BLaER1 (cell line): ENCODE data around the gene TGM2.

Experiments used
- H3K27ac ChIP-seq: shearing (Covaris generic); formaldehyde crosslinking; 2 replicates; pipeline ENCODE4 v1.8.1; 2022
- H3K27me3 ChIP-seq: shearing (Covaris generic); formaldehyde crosslinking; 2 replicates; pipeline ENCODE4 v1.8.1; 2022
- H3K36me3 ChIP-seq: shearing (Covaris generic); formaldehyde crosslinking; 2 replicates; pipeline ENCODE4 v1.8.1; 2022
- H3K4me1 ChIP-seq: shearing (Covaris generic); formaldehyde crosslinking; 2 replicates; pipeline ENCODE4 v1.8.1; 2022
- H3K4me2 ChIP-seq: shearing (Covaris generic); formaldehyde crosslinking; 2 replicates; pipeline ENCODE4 v1.8.1; 2022
- H3K4me3 ChIP-seq: shearing (Covaris generic); formaldehyde crosslinking; 2 replicates; pipeline ENCODE4 v1.8.1; 2022
- H3K9ac ChIP-seq: shearing (Covaris generic); formaldehyde crosslinking; 2 replicates; pipeline ENCODE4 v1.8.1; 2022
- H3K9me3 ChIP-seq: shearing (Covaris generic); formaldehyde crosslinking; 2 replicates; pipeline ENCODE4 v1.8.1; 2022
- H4K20me1 ChIP-seq: shearing (Covaris generic); formaldehyde crosslinking; 2 replicates; pipeline ENCODE4 v1.8.1; 2022
- Cebpa-rat ChIP-seq: shearing (Covaris generic); IDR thresholded peaks from 2 replicates; pipeline ENCODE4 v1.8.1; 2022

Gene TGM2

GRCh38 chr20:38156888-38157634 is 8.0 kb downstream of the TGM2 start:
- Histone ChIP-seq H3K27ac (peak overlapping the region; percentile 22; the same call in 1 of the 2 replicates), H3K27me3 (no peaks in the 10 kb centered on the region), H3K4me2 (peak overlapping the region; percentile 76), H3K4me1 (peaks cover 68% of the 10 kb centered on the region), H3K9me3 (no peaks in the 10 kb centered on the region), H4K20me1 (no peaks in the 10 kb centered on the region), H3K36me3 (no peaks in the 10 kb centered on the region), H3K9ac (no peak overlapping the region), H3K4me3 (no peak overlapping the region)
- TF ChIP-seq Cebpa-rat: no peak

- H3K4me3 ChIP-seq: no peak overlapping the region
- no peaks in the 10 kb centered on the region for H4K20me1 ChIP-seq
- H3K4me1 ChIP-seq: peaks cover 76% of the 10 kb centered on the region
- no peak overlapping the region for H3K27ac ChIP-seq
- no peak overlapping the region for H3K9ac ChIP-seq
- TF ChIP-seq Cebpa-rat: no peak
- H3K27me3 ChIP-seq: no peaks in the 10 kb centered on the region
- H3K9me3 ChIP-seq: no peaks in the 10 kb centered on the region
- H3K4me2 ChIP-seq: peak overlapping the region; percentile 82; the same call in 1 of the 2 replicates
- no peaks in the 10 kb centered on the region for H3K36me3 ChIP-seq
Measured at GRCh38 chr20:38156280-38156679, 8.8 kb downstream of the TGM2 start.

GRCh38 chr20:38155811-38156210 is 9.3 kb downstream of the TGM2 start:
- Histone ChIP-seq H3K27ac (0 out of 2 replicates have a peak overlapping the region, but pooled peaks have one; percentile 25), H3K9me3 (no peaks in the 10 kb centered on the region), H3K4me1 (peaks cover 76% of the 10 kb centered on the region), H3K27me3 (no peaks in the 10 kb centered on the region), H4K20me1 (no peaks in the 10 kb centered on the region), H3K4me2 (peak overlapping the region; percentile 82), H3K9ac (no peak overlapping the region), H3K4me3 (no peak overlapping the region), H3K36me3 (no peaks in the 10 kb centered on the region)
- TF ChIP-seq Cebpa-rat: no peak

- Histone ChIP-seq H3K36me3 (no peaks in the 10 kb centered on the region), H3K9me3 (no peaks in the 10 kb centered on the region), H3K4me3 (no peak overlapping the region), H3K4me2 (peak overlapping the region; percentile 82), H4K20me1 (no peaks in the 10 kb centered on the region), H3K4me1 (peaks cover 78% of the 10 kb centered on the region), H3K9ac (no peak overlapping the region), H3K27ac (peak overlapping the region; percentile 71; the same call in 1 of the 2 replicates), H3K27me3 (no peaks in the 10 kb centered on the region)
- no peak for TF ChIP-seq Cebpa-rat
Measured at GRCh38 chr20:38153401-38153800, 11.7 kb downstream of the TGM2 start.

- no peaks in the 10 kb centered on the region for H3K36me3 ChIP-seq
- H3K27ac ChIP-seq: peak overlapping the region; percentile 70
- H4K20me1 ChIP-seq: no peaks in the 10 kb centered on the region
- no peaks in the 10 kb centered on the region for H3K27me3 ChIP-seq
- peak overlapping the region; percentile 82 for H3K4me2 ChIP-seq
- H3K4me1 ChIP-seq: peaks cover 71% of the 10 kb centered on the region
- peak overlapping the region; percentile 30; the same call in 1 of the 2 replicates for H3K9ac ChIP-seq
- TF ChIP-seq Cebpa-rat: no peak
- H3K9me3 ChIP-seq: no peaks in the 10 kb centered on the region
- H3K4me3 ChIP-seq: peak overlapping the region; percentile 34; the same call in 1 of the 2 replicates
Measured at GRCh38 chr20:38152621-38153221, 12.3 kb downstream of the TGM2 start.

GRCh38 chr20:38152175-38152620 is 12.9 kb downstream of the TGM2 start:
- Histone ChIP-seq H3K4me3 (peak overlapping the region; percentile 34; the same call in 1 of the 2 replicates), H3K36me3 (no peaks in the 10 kb centered on the region), H3K9me3 (no peaks in the 10 kb centered on the region), H3K4me2 (peak overlapping the region; percentile 82), H3K4me1 (peaks cover 66% of the 10 kb centered on the region), H3K27me3 (no peaks in the 10 kb centered on the region), H3K27ac (peak overlapping the region; percentile 70), H3K9ac (peak overlapping the region; percentile 30; the same call in 1 of the 2 replicates), H4K20me1 (no peaks in the 10 kb centered on the region)
- no peak for TF ChIP-seq Cebpa-rat

- TF ChIP-seq Cebpa-rat: no peak
- Histone ChIP-seq H3K4me3 (no peak overlapping the region), H3K27me3 (no peaks in the 10 kb centered on the region), H3K4me1 (peaks cover 59% of the 10 kb centered on the region), H3K9me3 (no peaks in the 10 kb centered on the region), H3K9ac (peak overlapping the region; percentile 30; the same call in 1 of the 2 replicates), H3K27ac (peak overlapping the region; percentile 70), H3K4me2 (peak overlapping the region; percentile 82), H4K20me1 (no peaks in the 10 kb centered on the region), H3K36me3 (no peaks in the 10 kb centered on the region)
Measured at GRCh38 chr20:38151455-38151854, 13.6 kb downstream of the TGM2 start.

GRCh38 chr20:38150335-38151170 is 14.5 kb downstream of the TGM2 start:
- H3K27me3 ChIP-seq: no peaks in the 10 kb centered on the region
- H3K9me3 ChIP-seq: no peaks in the 10 kb centered on the region
- H3K36me3 ChIP-seq: no peaks in the 10 kb centered on the region
- H4K20me1 ChIP-seq: no peaks in the 10 kb centered on the region
- no peak for TF ChIP-seq Cebpa-rat
- H3K4me2 ChIP-seq: 0 out of 2 replicates have a peak overlapping the region, but pooled peaks have one; percentile 32
- H3K27ac ChIP-seq: no peak overlapping the region
- no peak overlapping the region for H3K4me3 ChIP-seq
- no peak overlapping the region for H3K9ac ChIP-seq
- peaks cover 50% of the 10 kb centered on the region for H3K4me1 ChIP-seq

GRCh38 chr20:38148328-38149102 is 16.6 kb downstream of the TGM2 start:
- no peaks in the 10 kb centered on the region for H3K36me3 ChIP-seq

More at GRCh38 chr20:38148328-38149102, 16.6 kb downstream of the TGM2 start:
- Histone ChIP-seq H4K20me1 (no peaks in the 10 kb centered on the region), H3K9ac (no peak overlapping the region), H3K4me2 (no peak overlapping the region), H3K27me3 (no peaks in the 10 kb centered on the region), H3K4me1 (peaks cover 48% of the 10 kb centered on the region), H3K9me3 (no peaks in the 10 kb centered on the region), H3K27ac (no peak overlapping the region), H3K4me3 (no peak overlapping the region)
- no peak for TF ChIP-seq Cebpa-rat
